HG03575 (cell line): ENCODE data around the gene ZSCAN30.
"Not testable (repeated sequence)": the region's sequence is repeated elsewhere in the genome, so short reads cannot be mapped to it uniquely, and the experiment has no call there.

Experiments used
- ATAC-seq: cut with Tn5 transposase; IDR thresholded peaks from one replicate; pipeline ENCODE4 v1.9.1; 2021; ENCODE audit not compliant: unreplicated experiment, insufficient number of reproducible peaks, low FRiP score; ENCODE audit errors: extremely low read depth

ZSCAN30 gene

GRCh38 chr18:35242426-35242825 is 47.6 kb downstream of the ZSCAN30 start:
- ATAC-seq, result no peak

GRCh38 chr18:35241448-35241804 is 48.6 kb downstream of the ZSCAN30 start:
- no peak for ATAC-seq

GRCh38 chr18:35240664-35241447 is 49.2 kb downstream of the ZSCAN30 start, which contains the start of gene ZNF397:
TSS of gene ZNF397 (plus strand) at chr18:35241034. CDS start at chr18:35242471, 1,437 bp downstream.
- peak; percentile 74 for ATAC-seq

- ATAC-seq, result no peak
These were observed 50.7 kb downstream of the ZSCAN30 start for GRCh38 chr18:35239314-35239713.

- no peak for ATAC-seq
These were observed 53.3 kb downstream of the ZSCAN30 start for GRCh38 chr18:35236571-35237363.

GRCh38 chr18:35231052-35231451 is 59.0 kb downstream of the ZSCAN30 start:
- ATAC-seq, result peak; percentile 66

GRCh38 chr18:35227254-35227653 is 62.8 kb downstream of the ZSCAN30 start:
- no peak for ATAC-seq

- ATAC-seq, result no peak
These were observed 66.2 kb downstream of the ZSCAN30 start for GRCh38 chr18:35223797-35224196.

GRCh38 chr18:35220424-35220823 is 69.6 kb downstream of the ZSCAN30 start:
- no peak for ATAC-seq

- ATAC-seq, result not testable (repeated sequence)
These were observed 70.7 kb downstream of the ZSCAN30 start for GRCh38 chr18:35219331-35219730.

GRCh38 chr18:35216611-35217010 is 73.4 kb downstream of the ZSCAN30 start:
- ATAC-seq, result not testable (repeated sequence)

- no peak for ATAC-seq
These were observed 75.0 kb downstream of the ZSCAN30 start for GRCh38 chr18:35215026-35215425.

- not testable (repeated sequence) for ATAC-seq
These were observed 84.1 kb downstream of the ZSCAN30 start for GRCh38 chr18:35205746-35206458.

GRCh38 chr18:35205199-35205712 is 84.8 kb downstream of the ZSCAN30 start:
- ATAC-seq, result no peak

GRCh38 chr18:35203067-35203466 is 87.0 kb downstream of the ZSCAN30 start:
- ATAC-seq, result no peak

GRCh38 chr18:35201256-35201931 is 88.6 kb downstream of the ZSCAN30 start:
- no peak for ATAC-seq
